B cell (primary cell): Measurements from ENCODE around the gene SLC24A3.

Experiments used
- CTCF ChIP-seq: fragments of 200-600 bp; IDR thresholded peaks from one replicate; pipeline ENCODE4 v1.8.0; 2022; ENCODE audit warnings: antibody characterized with exemption, mild to moderate bottlenecking
- EZH2 ChIP-seq: IDR thresholded peaks from 2 replicates; pipeline ENCODE4 v1.6.1; 2012; ENCODE audit warnings: borderline replicate concordance, low read depth, mild to moderate bottlenecking, moderate library complexity, low read length; ENCODE audit not compliant: insufficient read depth, poor library complexity, severe bottlenecking

GRCh38 chr20:19677336-19677735 lies 464.9 kb downstream of the SLC24A3 start:
- TF ChIP-seq CTCF (no peak), EZH2 (no peak)
